GF-D8 (cell line): ENCODE measurements around the gene CLMP.
"Not testable (repeated sequence)": the region's sequence is repeated elsewhere in the genome, so short reads cannot be mapped to it uniquely, and the experiment has no call there.

Experiments
- DNase-seq: peaks from one replicate; lab custom pipeline; 2025; lab: John Stamatoyannopoulos, UW

Gene CLMP

DNA sequence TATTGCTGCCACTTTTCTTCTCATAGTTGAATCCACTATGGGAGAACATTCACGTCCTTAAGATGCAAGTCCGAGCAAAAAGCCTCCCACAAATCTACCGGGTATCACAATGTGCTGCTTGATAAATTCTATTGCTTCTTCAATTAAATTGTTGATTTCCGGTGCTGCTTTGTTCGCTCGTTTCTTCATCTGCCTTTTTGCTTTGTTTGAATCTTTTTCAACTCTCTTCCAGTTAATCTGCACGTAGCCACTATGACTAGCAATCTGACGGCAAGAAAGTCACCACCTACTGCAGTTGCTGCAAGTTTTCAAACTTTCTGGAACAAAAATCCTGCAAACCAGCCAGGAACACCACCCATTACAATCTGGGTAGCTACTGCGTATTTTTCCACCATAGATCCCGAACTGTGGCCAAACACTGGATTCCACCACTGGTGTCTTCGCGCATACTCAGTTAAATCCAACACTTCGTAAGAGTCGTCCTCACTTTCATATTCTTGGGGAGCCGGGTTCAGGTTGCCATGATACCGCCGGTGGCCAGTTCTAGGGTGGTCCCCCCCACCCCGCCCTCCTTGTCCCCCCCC, 59.1 kb downstream of the CLMP start:
- DNase-seq, result no peak

GRCh38 chr11:123132881-123133280, 62.2 kb downstream of the CLMP start:
- no peak for DNase-seq

DNA sequence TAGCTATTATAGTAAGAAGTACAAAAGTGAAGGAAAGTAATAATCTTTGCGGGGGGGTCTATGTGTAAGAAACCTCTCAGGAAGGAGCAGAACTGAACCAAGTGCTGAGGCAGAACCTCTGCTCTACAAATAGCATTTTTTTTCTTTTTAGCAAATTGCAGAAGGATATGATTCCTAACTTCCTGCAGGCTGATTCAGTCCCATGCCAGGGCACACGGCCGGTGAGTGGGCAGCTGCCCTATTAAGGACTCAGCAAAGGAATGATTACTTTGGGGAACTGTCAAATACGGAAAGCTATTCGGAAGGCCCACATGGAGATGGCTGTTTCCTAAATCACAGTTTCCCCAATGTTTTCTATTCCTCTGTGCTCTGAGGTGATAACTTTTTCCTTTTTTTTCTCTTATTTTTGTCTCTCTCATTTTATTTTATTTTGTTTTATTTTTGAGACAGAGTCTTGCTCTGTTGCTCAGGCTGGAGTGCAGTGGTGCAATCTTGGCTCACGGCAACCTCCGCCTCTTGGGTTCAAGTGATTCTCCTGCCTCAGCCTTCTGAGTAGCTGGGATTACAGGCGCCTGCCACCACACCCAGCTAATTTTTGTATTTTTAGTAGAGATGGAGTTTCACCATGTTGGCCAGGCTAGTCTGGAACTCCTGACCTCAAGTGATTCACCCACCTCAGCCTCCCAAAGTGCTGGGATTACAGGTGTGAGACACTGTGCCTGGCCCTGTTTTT, 62.8 kb downstream of the CLMP start:
- DNase-seq, result not testable (repeated sequence)

DNA sequence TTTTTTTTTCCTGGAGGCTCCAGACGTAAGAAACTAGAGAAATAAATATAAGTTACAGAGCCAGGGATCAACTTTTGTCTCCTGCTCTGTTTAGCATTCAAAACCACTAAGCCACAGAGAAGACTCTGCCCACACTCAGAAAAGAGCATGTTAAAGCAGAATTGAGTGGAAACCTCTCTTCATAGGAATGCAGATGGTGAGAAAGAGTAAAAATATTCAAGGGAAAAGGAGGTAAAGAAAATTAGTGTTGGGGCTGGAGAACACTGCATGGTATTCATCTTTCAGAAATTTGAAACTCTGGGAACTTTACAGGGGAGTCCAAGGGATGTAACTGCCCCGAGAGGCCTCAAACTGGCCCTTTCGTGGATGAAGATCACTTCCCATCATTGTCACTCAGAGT, 65.1 kb downstream of the CLMP start:
- DNase-seq, result no peak

DNA sequence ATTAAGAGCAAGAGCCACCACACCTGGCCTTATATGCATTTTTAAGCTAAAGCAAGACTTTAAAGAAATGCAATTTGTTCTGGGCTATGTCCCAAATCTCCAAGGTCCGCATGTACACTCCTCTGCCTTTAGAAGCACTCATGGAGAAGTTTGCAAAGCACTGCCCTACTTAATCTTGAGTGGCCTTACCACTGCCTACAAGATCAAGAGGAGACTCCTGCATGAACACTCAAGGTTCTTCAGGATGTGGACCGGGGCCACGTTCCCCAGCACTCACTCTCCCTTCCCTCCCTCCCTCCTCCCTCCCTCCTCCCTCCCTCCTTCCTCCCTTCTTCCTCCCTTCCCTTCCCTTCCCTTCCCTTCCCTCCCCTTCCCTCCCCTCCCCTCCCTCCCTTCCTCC, 69.9 kb downstream of the CLMP start:
- DNase-seq, result no peak

GRCh38 chr11:123122852-123123251, 72.2 kb downstream of the CLMP start:
- DNase-seq, result no peak

- no peak for DNase-seq
Observed at GRCh38 chr11:123122341-123122740, 72.7 kb downstream of the CLMP start.

DNA sequence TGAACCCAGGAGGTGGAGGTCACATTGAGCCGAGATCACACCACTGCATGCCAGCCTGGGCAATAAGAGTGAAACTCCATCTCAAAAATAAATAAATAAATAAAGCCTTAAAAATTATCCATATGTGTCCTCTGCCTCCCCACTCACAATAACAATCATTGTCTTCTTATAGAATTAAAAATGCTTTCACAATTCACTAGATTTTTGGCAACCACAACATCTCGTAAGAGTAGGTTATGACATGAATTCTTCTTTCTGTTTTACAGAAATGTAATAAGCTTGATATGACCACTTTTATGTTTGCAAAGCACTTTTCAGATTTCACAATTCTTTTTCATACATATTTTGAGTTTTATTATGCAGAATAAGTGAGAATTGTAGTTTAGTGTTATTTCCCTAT, 78.6 kb downstream of the CLMP start:
- DNase-seq, result no peak

GRCh38 chr11:123111465-123111864, 83.6 kb downstream of the CLMP start:
- peak; percentile 47 for DNase-seq

GRCh38 chr11:123110397-123110796, 84.7 kb downstream of the CLMP start:
- no peak for DNase-seq

DNA sequence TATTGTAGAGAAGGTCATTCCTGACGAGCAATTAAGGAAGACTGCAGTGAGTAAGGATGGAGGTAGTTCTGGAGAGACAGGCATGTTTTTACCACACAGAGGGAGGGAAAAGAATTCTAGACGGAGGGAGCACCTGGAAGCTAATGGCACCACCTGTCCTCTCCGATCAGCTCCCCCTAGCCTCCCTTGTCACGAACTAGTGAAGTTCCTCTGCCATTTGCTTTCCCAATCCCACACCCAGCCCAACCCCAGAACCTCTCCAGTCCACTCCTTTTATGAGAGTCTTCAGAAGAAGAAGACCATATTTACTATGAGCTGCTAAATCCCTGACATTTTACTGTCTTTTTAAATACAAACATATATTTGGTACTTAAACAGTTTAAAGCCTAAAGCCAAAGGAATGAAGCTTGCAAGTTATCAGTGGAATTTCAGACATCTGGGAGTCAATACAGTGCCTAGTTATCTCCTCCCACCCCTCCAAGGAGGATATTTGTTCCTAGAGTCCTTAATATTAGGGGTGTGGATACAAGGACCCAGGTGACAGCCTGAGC, 87.0 kb downstream of the CLMP start:
- DNase-seq, result no peak

DNA sequence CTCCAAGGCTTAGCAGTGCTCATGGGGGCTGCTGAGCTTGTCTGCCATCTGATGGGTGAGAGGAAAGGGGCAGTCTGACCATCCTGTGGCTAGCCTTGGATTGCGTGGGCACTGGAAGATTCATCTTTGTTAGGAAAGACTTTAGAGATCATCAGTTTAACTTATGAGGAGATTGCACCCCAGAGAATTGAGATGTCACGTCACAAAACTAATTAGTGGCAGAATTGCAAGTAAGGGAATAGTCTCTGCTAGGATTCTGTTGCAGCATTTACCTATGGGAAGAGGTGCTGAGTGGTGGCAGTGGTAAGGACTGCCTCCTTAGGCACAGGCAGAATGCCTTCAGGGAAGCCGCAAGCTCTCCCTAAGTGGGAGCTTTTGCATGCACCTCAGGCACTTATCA, 90.4 kb downstream of the CLMP start:
- no peak for DNase-seq

DNA sequence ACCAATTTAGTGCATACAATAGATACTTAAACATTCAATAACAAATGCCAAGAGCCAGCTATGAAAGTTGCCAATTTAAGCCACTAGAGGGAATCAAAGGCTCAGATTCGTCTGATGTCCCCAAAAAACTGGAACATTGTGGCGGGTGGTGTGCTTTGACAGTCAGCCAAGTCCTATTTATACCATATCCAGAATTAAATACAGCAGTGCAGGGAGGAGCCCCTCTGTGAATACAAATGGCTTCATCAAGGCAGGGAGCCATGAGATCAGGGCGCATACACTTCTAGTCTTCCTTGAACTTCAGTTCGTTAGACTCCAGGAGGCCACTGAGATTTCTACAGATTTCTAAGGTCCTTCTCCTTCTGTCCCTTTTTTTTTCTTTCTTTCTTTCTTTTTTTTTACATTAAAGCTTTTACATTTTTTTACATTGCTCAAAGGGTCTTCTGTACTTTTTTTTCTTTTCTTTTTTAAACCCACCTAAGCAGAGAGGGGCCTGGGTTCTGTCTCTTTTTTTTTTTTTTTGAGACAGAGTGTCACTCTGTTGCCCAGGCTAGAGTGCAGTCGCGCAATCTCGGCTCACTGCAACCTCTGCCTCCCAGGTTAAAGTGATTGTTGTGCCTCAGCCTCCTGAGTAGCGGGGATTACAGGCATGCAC, 91.6 kb downstream of the CLMP start:
- DNase-seq, result peak; percentile 38

DNA sequence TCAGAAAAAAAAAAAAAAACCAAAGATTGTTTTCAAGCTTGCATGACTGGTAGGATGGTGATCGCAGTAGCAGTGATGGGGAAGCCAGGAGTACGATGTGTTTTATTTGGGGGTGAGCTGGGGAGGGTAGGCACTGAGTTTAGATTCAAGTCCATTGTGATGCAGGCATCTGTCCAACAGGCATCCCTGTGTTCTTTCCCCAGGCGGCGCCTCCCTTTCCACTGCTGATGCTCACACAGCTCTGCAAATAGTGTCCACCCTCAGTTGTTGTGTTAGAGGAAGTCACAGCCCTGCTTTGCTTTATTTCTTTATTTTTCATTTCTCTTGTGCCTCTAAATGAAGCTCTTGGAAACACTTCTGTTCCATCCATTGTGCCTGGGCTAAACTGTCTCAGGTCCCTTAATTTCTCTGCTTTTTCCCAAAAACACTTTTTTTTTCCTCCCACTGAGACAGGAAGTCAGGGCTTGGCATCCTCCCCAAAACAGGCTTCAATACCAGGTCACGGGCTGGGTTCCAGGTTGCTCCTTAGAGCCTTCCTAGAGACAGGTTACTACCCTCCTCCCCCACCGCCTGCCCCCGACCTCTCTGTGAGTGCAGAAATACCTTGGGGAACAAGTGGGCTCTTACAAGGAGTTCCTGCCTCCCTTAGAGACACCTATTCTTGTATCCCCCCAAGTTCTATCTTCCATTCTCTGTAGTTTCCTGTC, 94.5 kb downstream of the CLMP start:
- DNase-seq, result no peak

DNA sequence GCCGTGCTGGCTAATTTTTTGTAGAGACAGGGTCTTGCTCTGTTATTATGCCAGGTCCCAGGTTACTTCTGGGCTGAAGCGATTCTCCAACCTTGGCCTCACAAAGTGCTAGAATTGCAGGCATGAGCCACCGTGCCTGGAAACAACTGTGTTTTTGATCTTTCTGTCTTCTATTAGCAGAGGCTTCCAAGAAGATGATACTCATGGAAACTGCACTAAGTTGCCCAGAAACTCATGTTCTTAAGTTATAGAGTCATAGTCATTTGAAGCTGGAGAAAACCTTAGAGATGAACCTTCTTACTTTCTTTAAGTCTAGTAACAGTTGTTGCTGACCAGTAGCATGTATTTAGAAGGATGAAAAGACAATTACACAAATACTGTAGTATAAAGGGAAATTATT, 96.1 kb downstream of the CLMP start:
- no peak for DNase-seq

- no peak for DNase-seq
Observed at GRCh38 chr11:123093739-123094138, 101.3 kb downstream of the CLMP start.

- no peak for DNase-seq
Observed at GRCh38 chr11:123091506-123091905, 103.5 kb downstream of the CLMP start.

GRCh38 chr11:123090168-123090567, 104.9 kb downstream of the CLMP start:
- DNase-seq, result not testable (repeated sequence)

GRCh38 chr11:123088896-123089295, 106.2 kb downstream of the CLMP start:
- not testable (repeated sequence) for DNase-seq

- DNase-seq, result not testable (repeated sequence)
Observed at GRCh38 chr11:123087657-123088056, 107.4 kb downstream of the CLMP start.

- DNase-seq, result no peak
Observed at GRCh38 chr11:123086305-123086704, 108.7 kb downstream of the CLMP start.

DNA sequence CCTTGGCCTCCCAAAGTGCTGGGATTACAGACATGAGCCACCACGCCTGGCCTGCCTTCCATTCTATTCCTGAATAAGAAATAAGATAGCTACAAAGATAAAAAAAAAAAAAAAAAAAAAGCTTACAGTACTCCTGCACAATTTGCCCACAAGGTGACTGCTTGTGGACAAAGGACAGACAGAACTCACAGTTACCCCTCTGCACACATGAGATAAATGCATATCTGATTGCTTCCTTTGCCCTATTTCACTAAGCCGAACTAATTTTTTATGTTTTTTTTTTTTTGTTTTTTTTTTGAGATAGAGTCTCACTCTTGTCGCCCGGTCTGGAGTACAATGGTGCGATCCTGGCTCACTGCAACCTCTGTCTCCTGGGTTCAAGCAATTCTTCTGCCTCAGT, 109.6 kb downstream of the CLMP start:
- no peak for DNase-seq

- no peak for DNase-seq
Observed at GRCh38 chr11:123084454-123084853, 110.6 kb downstream of the CLMP start.
